Thymus (tissue), 11 donors: Measurements from ENCODE around the gene PRRT2. TPM values are rescaled to one million over a fixed set of nuclear protein-coding genes. Genes with fewer than 3 reads are reported as not detected.

Experiments used
- DNase-seq, 9 donors: peaks; one replicate each; pipeline ENCODE4 v3.0.0-alpha.2; 2013; ENCODE audit warnings: low spot score in 9 of 9, low read depth in 6 of 9, missing footprints in 1 of 9
- H3K27ac ChIP-seq, 2 donors: one replicate each; pipeline ENCODE4 v1.5.1; 2013; ENCODE audit warnings: control low read depth in 1 of 2, low read depth in 1 of 2, low read length in 1 of 2, mild to moderate bottlenecking in 1 of 2, moderate library complexity in 1 of 2
- H3K27me3 ChIP-seq, 2 donors: one replicate each; pipeline ENCODE4 v1.5.1; 2013; ENCODE audit warnings: low read length in 1 of 2; ENCODE audit not compliant: control insufficient read depth in 2 of 2, insufficient read depth in 1 of 2
- H3K36me3 ChIP-seq, 2 donors: one replicate each; pipeline ENCODE4 v1.5.1; 2013; ENCODE audit warnings: low read length in 1 of 2, mild to moderate bottlenecking in 1 of 2, moderate library complexity in 1 of 2; ENCODE audit not compliant: control insufficient read depth in 2 of 2, insufficient read depth in 2 of 2
- H3K4me1 ChIP-seq, 2 donors: one replicate each; pipeline ENCODE4 v1.5.1; 2013; ENCODE audit warnings: low read length in 2 of 2; ENCODE audit not compliant: control insufficient read depth in 2 of 2, insufficient read depth in 2 of 2
- H3K4me3 ChIP-seq, 2 donors: one replicate each; pipeline ENCODE4 v1.5.1; 2013; ENCODE audit warnings: low read length in 2 of 2, control low read depth in 1 of 2, mild to moderate bottlenecking in 1 of 2
- H3K9me3 ChIP-seq, 2 donors: one replicate each; pipeline ENCODE4 v1.5.1; 2013; ENCODE audit warnings: low read length in 1 of 2, mild to moderate bottlenecking in 1 of 2; ENCODE audit not compliant: control insufficient read depth in 2 of 2, insufficient read depth in 1 of 2
- WGBS: extraction: QIAGEN DNeasy Blood & Tissue Kit; methylation state at CpG from one replicate; pipeline ENCODE4 v1.1.7; 2013; 5-methylcytosine and 5-hydroxymethylcytosine counted together
- polyA plus RNA-seq: library from polyadenylated mRNA; stranded (reverse); fragments of 200-250 nt; gene quantifications from one replicate; pipeline ENCODE4 v1.2.3, GENCODE V29; 2013
- total RNA-seq: library from RNA; stranded (reverse); fragments of 120-200 nt; gene quantifications from one replicate; pipeline ENCODE4 v1.2.4, GENCODE V29; 2013
- donor health status: healthy.

The PRRT2 gene
- total and polyA plus RNA-seq, 2 donors: 0.85 to 1.0 TPM

DNA sequence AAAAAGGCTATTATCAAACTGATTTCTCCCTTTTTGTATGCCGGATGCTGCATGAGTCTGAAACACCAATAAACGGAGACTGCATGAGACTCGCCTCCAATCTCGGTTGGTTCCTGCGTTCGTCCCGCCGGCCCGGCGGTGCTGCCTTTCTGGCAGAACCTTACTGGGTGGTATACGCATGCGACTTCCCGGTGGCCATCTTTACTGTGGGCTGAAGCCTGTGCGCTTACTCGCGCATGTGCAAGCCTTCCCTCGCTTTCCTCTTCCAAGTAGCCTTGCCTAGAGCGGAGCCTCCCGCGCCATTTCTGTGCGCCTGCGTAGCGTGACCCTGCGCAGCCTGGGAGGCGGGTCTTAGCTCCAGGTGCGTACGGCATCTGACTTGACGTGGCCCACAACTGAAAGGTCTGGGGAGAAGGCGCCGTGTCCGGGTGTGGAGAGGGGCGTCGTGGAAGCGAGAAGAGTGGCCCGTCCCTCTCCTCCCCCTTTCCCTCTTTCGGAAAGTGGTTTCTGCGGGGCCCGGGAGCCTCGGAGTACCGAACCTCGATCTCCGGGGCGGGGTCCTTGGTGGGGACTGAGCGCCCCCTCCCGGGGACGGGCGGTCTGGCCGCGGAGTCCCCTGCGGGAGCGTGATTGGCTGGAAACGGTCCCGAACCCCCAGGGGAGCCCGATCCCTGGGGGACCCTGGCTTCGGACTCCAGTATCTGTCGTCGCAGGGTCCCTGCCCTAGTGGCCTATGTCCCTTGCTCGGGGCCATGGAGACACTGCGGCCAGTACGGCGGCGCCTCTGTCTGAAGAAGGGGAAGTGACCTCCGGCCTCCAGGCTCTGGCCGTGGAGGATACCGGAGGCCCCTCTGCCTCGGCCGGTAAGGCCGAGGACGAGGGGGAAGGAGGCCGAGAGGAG, 4.0 kb downstream of the PRRT2 start, which contains the start of gene PAGR1:
Gene PAGR1, plus strand, starts transcription at position 360 of the 901 bp plus-strand sequence. Its CDS starts 374 bp downstream, at position 734.
- peaks cover 44 to 88% of the 10 kb centered on the region in 2 donors for H3K4me1 ChIP-seq
- peaks cover 8 to 37% of the 10 kb centered on the region in 2 donors for H3K27me3 ChIP-seq
- H3K4me3 ChIP-seq: peak within 1 kb of the TSS; percentile 72 to 80
- peak; percentile 98 to 100 (median 100) for DNase-seq
- H3K27ac ChIP-seq: peak within 1 kb of the TSS; percentile 90 to 96
- under 1% methylated on average over 70 of the region's 70 CpGs for WGBS
- H3K36me3 ChIP-seq: peaks cover 12 to 23% of the 10 kb centered on the region in 2 donors
- peaks cover 0 to 11% of the 10 kb centered on the region in 2 donors for H3K9me3 ChIP-seq

DNA sequence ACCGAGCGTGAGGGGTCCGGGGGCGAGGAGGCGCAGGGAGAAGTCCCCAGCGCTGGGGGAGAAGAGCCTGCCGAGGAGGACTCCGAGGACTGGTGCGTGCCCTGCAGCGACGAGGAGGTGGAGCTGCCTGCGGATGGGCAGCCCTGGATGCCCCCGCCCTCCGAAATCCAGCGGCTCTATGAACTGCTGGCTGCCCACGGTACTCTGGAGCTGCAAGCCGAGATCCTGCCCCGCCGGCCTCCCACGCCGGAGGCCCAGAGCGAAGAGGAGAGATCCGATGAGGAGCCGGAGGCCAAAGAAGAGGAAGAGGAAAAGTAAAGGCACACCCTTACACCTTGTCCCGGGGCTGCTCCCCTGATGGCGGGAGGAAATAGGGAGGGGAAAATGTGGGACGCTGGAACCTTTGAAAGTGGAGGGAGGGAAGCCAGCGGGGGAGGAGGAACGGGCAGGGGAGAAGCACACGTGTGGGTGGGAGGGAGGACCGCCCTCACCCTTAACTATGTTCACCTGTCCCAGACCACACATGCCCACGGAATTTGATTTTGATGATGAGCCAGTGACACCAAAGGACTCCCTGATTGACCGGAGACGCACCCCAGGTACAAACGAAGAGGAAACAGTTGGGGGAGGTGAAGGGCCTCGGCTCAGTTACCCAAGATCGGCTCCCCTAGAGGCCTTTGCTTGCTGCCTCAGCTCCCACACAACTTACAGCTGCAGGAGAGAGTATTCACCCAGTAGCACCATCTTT, 4.9 kb downstream of the PRRT2 start:
- Histone ChIP-seq H3K4me1 (peaks cover 45 to 88% of the 10 kb centered on the region in 2 donors), H3K27ac (peak overlapping the region; percentile 90 to 96), H3K9me3 (peaks cover 0 to 11% of the 10 kb centered on the region in 2 donors), H3K36me3 (peaks cover 17 to 31% of the 10 kb centered on the region in 2 donors), H3K4me3 (peak overlapping the region; percentile 72 to 80), H3K27me3 (peaks cover 8 to 29% of the 10 kb centered on the region in 2 donors)
- peak in 3 of 9 donors; percentile 51 to 76 (median 53) for DNase-seq
- under 1% methylated on average over 37 of the region's 37 CpGs for WGBS

DNA sequence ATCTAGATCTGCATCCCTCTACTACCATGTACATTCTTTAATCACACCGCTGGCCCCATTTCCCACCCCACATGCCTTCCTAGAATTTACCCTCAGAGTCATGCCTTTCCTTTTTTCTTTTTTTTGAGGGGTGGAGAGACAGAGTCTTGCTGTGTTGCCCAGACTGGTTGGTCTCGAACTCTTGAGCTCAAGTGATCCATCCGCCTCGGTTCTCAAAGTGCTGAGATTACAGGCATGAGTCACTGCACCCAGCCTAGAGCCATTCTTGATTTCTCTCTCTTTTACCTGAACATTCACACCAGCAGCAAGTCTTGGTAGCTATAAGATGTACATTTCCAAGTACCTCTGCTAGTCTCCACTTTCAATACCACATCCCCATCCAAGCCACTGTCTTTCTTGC, 6.1 kb downstream of the PRRT2 start:
- no peak overlapping the region for H3K27ac ChIP-seq
- no peak overlapping the region for H3K4me3 ChIP-seq

DNA sequence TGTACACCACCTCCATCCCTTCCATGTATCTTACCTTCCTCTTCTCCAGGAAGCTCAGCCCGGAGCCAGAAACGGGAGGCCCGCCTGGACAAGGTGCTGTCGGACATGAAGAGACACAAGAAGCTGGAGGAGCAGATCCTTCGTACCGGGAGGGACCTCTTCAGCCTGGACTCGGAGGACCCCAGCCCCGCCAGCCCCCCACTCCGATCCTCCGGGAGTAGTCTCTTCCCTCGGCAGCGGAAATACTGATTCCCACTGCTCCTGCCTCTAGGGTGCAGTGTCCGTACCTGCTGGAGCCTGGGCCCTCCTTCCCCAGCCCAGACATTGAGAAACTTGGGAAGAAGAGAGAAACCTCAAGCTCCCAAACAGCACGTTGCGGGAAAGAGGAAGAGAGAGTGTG, 7.5 kb downstream of the PRRT2 start:
- 93% methylated on average over 15 of the region's 15 CpGs for WGBS
- H3K4me3 ChIP-seq: no peak overlapping the region
- peaks cover 21 to 35% of the 10 kb centered on the region in 2 donors for H3K36me3 ChIP-seq
- peaks cover 39 to 75% of the 10 kb centered on the region in 2 donors for H3K4me1 ChIP-seq
- no peak for DNase-seq
- peaks cover 0 to 6% of the 10 kb centered on the region in 2 donors for H3K9me3 ChIP-seq
- peaks cover 0 to 3% of the 10 kb centered on the region in 2 donors for H3K27me3 ChIP-seq
- H3K27ac ChIP-seq: peak overlapping the region; percentile 53 to 73

More for the DNA sequence above, 6.1 kb downstream of the PRRT2 start:
- DNase-seq: no peak
- peaks cover 38 to 85% of the 10 kb centered on the region in 2 donors for H3K4me1 ChIP-seq
- WGBS: 99% methylated on average over 4 of the region's 4 CpGs
- peaks cover 0 to 17% of the 10 kb centered on the region in 2 donors for H3K27me3 ChIP-seq
- peaks cover 21 to 35% of the 10 kb centered on the region in 2 donors for H3K36me3 ChIP-seq
- peaks cover 0 to 7% of the 10 kb centered on the region in 2 donors for H3K9me3 ChIP-seq

DNA sequence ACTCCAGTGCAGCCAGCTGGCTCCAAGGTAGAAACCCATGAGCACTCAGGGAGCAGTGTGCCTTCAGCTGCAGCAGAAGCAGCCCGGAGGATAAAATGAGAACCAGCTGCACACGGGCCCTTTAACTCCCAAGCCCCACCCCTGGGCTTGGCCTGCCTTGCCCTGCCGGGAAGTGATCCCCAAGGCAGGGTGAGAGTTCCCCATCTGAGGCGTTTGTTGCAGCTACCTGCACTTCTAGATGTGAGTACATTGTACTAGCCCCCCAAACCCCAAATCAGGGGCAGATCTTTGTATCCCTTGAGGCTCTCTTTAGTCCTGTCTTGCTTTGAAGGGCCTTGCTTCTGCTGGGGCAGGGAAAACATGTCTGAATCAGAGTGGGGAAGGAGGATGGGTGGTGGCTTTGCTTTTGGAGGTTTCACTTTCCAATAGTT, 8.3 kb downstream of the PRRT2 start, which contains the start of gene MVP:
Gene MVP, plus strand, starts transcription at position 192 of the 431 bp plus-strand sequence. CDS start 10,088 bp downstream, outside the sequence.
- peak in 3 of 9 donors; percentile 64 to 81 (median 66) for DNase-seq
- Histone ChIP-seq H3K27ac (peak within 1 kb of the TSS; percentile 73 to 84), H3K4me3 (peak within 1 kb of the TSS; percentile 54 to 73), H3K4me1 (peaks cover 44 to 75% of the 10 kb centered on the region in 2 donors), H3K36me3 (peaks cover 21 to 35% of the 10 kb centered on the region in 2 donors), H3K27me3 (no peaks in the 10 kb centered on the region), H3K9me3 (peaks cover 0 to 6% of the 10 kb centered on the region in 2 donors)
- 0% methylated on average over 4 of the region's 4 CpGs for whole genome bisulfite sequencing

DNA sequence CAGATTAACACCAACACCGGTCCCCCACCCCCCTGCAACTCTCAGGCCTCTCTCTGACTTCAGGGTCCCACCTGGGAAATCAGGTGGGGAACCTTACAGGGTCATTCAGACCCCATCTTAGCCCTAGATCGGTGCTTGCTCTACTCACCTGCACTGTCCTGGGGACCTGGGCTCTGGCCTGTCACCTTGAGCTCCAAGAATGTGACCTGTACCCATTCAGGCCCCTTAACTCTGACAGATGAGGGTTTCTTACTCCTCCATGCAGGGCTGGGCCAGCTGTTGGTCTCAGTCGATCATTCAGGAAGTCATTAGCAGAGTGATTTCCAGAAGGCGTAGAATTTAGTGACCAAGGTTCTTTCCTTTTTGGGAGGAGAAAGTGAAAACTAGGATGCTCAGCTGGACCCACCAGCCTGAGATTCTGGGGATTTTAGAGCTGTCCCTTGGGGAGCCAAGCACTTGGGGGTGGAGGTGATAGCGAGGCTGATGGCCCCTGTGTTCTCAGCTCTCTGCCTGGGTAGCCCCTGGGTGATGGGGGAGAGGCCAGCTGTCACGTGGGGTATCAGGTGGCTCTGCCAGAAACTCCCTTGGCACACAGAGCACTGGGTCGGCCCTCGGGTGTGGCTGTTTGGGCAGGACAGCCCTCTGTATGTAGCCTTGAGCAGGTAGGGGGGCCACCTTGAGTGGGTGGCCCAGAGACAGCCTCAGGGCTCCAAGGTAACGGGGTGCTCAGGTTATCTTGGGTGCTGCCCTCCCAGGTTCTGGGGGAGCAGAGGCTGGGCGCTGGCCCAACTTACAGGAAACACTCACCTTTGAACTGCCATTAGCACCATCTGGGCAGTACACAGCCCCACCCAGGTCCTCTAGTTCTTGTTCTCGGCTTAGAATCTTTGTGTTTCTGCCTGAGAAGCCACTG, 9.0 kb downstream of the PRRT2 start:
- Histone ChIP-seq H3K27me3 (no peaks in the 10 kb centered on the region), H3K36me3 (peaks cover 21 to 35% of the 10 kb centered on the region in 2 donors), H3K9me3 (peaks cover 0 to 6% of the 10 kb centered on the region in 2 donors), H3K4me3 (peak overlapping the region; percentile 54 to 73), H3K27ac (peak overlapping the region; percentile 73 to 84), H3K4me1 (peaks cover 49 to 77% of the 10 kb centered on the region in 2 donors)
- no peak for DNase-seq
- WGBS: 69% methylated on average over 11 of the region's 11 CpGs

DNA sequence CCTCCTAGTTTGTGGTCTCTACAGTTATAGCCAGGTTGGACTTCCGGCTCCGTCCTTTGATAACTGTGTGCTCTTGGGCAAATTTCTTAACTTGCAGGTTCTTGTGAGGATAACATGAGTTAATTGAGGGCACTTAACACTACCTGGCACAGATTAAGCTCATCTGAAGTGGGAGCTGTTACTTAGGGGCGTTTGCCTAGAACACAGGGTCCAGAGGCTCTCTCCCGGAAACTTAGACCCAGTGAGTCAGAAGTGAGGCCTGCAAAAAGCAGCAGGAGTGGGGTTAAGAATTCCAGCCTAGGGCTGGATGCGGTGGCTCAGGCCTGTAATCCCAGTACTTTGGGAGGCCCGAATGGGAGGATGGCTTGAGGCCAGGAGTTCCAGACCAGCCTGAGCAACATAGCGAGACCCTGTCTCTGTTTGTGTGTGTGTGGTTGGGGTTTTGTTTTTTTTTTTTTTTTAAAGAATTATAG, 9.7 kb downstream of the PRRT2 start:
- Histone ChIP-seq H3K27ac (peak overlapping the region; percentile 73 to 84), H3K4me1 (peaks cover 54 to 84% of the 10 kb centered on the region in 2 donors), H3K27me3 (no peaks in the 10 kb centered on the region), H3K9me3 (no peaks in the 10 kb centered on the region), H3K36me3 (peaks cover 21 to 35% of the 10 kb centered on the region in 2 donors), H3K4me3 (peak overlapping the region; percentile 54 to 73)
- no peak for DNase-seq
- WGBS: 89% methylated on average over 7 of the region's 7 CpGs
